IMR-90 (cell line): ENCODE results near the gene GJC2. TPM values are rescaled to one million over a fixed set of nuclear protein-coding genes. Genes with fewer than 3 reads are reported as not detected.

Experiments used
- ATAC-seq: fragments of 200-7000 bp; cut with Tn5 transposase; 2 replicates; pipeline ENCODE4 v1.9.1; 2020; ENCODE audit warnings: low read depth, mild to moderate bottlenecking, moderate library complexity
- BruUV-seq: library from RNA; stranded (reverse); fragments of 400-500 nt; replicated peaks from 2 replicates; lab custom pipeline; 2021; lab: Mats Ljungman, UMichigan
- CTCF ChIA-PET: fragments of 300-600 bp; formaldehyde crosslinking; extraction: SDS; loops from one replicate; lab custom pipeline; 2021; ENCODE audit warnings: antibody characterized with exemption; lab: Yijun Ruan, JAX
- POLR2A ChIA-PET: fragments of 300-600 bp; sonication (Branson Sonifier 250); formaldehyde crosslinking; loops from one replicate; lab custom pipeline; 2022; ENCODE audit warnings: antibody characterized with exemption; ENCODE audit not compliant: unreplicated experiment; lab: Charles Lee
- DNase-seq: peaks from one replicate; pipeline ENCODE4 v3.0.0; 2013
- H2AFZ ChIP-seq: replicated peaks from 2 replicates; pipeline ENCODE3; 2013; ENCODE audit warnings: low read length, mild to moderate bottlenecking; ENCODE audit not compliant: poor library complexity
- H2AK5ac ChIP-seq: 2 replicates; pipeline ENCODE4 v1.6.1; 2013; ENCODE audit warnings: low read depth, low read length, inconsistent platforms
- H2AK9ac ChIP-seq: replicated peaks from 2 replicates; pipeline ENCODE3; 2013; ENCODE audit warnings: mild to moderate bottlenecking, low read depth, low read length, moderate library complexity; ENCODE audit not compliant: poor library complexity
- H2BK120ac ChIP-seq: 2 replicates; pipeline ENCODE4 v1.6.1; 2013; ENCODE audit warnings: low read depth, low read length, inconsistent platforms
- H2BK15ac ChIP-seq: 3 replicates; pipeline ENCODE4 v1.6.1; 2013; ENCODE audit warnings: low read depth, low read length, inconsistent platforms
- H2BK20ac ChIP-seq: 2 replicates; pipeline ENCODE4 v1.6.1; 2013; ENCODE audit warnings: low read depth, mild to moderate bottlenecking, inconsistent platforms, low read length, moderate library complexity
- H2BK5ac ChIP-seq: 2 replicates; pipeline ENCODE4 v1.6.1; 2013; ENCODE audit warnings: mild to moderate bottlenecking, low read depth, low read length, inconsistent platforms; ENCODE audit not compliant: poor library complexity, severe bottlenecking
- H3K14ac ChIP-seq: replicated peaks from 2 replicates; pipeline ENCODE4 v1.6.1; 2013; ENCODE audit warnings: low read depth, low read length, inconsistent platforms
- H3K18ac ChIP-seq: 2 replicates; pipeline ENCODE4 v1.6.1; 2013; ENCODE audit warnings: low read depth, low read length, control low read depth
- H3K23ac ChIP-seq: 2 replicates; pipeline ENCODE4 v1.6.1; 2013; ENCODE audit warnings: low read depth, low read length, inconsistent platforms
- H3K27ac ChIP-seq: 2 replicates; pipeline ENCODE4 v1.5.1; 2013; ENCODE audit warnings: mild to moderate bottlenecking, control low read depth, low read length; ENCODE audit not compliant: insufficient read depth
- H3K27me3 ChIP-seq: 2 replicates; pipeline ENCODE4 v1.6.1; 2013; ENCODE audit warnings: low read length; ENCODE audit not compliant: control insufficient read depth, insufficient read depth
- H3K36me3 ChIP-seq: 2 replicates; pipeline ENCODE4 v1.6.1; 2013; ENCODE audit warnings: low read length, mixed read lengths; ENCODE audit not compliant: control insufficient read depth, insufficient read depth
- H3K4ac ChIP-seq: 2 replicates; pipeline ENCODE4 v1.6.1; 2013; ENCODE audit warnings: low read depth, low read length, inconsistent platforms
- H3K4me1 ChIP-seq: 2 replicates; pipeline ENCODE4 v1.6.1; 2013; ENCODE audit warnings: low read length, mixed read lengths; ENCODE audit not compliant: control insufficient read depth, insufficient read depth
- H3K4me2 ChIP-seq: 2 replicates; pipeline ENCODE4 v1.6.1; 2013; ENCODE audit warnings: low read depth, mild to moderate bottlenecking, control low read depth, low read length, moderate library complexity
- H3K4me3 ChIP-seq: 2 replicates; pipeline ENCODE4 v1.5.1; 2013; ENCODE audit warnings: low read depth, mild to moderate bottlenecking, control low read depth, low read length, moderate library complexity; ENCODE audit not compliant: insufficient read depth
- H3K56ac ChIP-seq: 2 replicates; pipeline ENCODE4 v1.6.1; 2013; ENCODE audit warnings: low read length, inconsistent platforms; ENCODE audit not compliant: insufficient read depth; ENCODE audit errors: extremely low read depth
- H3K79me1 ChIP-seq, 2 experiments: 2 replicates each; pipeline ENCODE4 v1.6.1; 2013; ENCODE audit warnings: low read length in 2 of 2, inconsistent platforms in 1 of 2, low read depth in 1 of 2
- H3K9ac ChIP-seq: 2 replicates; pipeline ENCODE4 v1.6.1; 2013; ENCODE audit warnings: low read depth, low read length, control low read depth
- H3K9me1 ChIP-seq: 2 replicates; pipeline ENCODE4 v1.6.1; 2013; ENCODE audit warnings: low read length, inconsistent platforms; ENCODE audit not compliant: insufficient read depth
- H3K9me3 ChIP-seq: 2 replicates; pipeline ENCODE4 v1.6.1; 2013; ENCODE audit warnings: low read length; ENCODE audit not compliant: control insufficient read depth, insufficient read depth
- H4K20me1 ChIP-seq: 2 replicates; pipeline ENCODE4 v1.6.1; 2013; ENCODE audit warnings: low read length, inconsistent platforms; ENCODE audit not compliant: insufficient read depth
- H4K5ac ChIP-seq: 2 replicates; pipeline ENCODE4 v1.6.1; 2013; ENCODE audit warnings: mild to moderate bottlenecking, low read depth, low read length, control low read depth
- H4K8ac ChIP-seq, 2 experiments: 2 replicates each; pipeline ENCODE4 v1.6.1; 2013; ENCODE audit warnings: low read depth in 2 of 2, low read length in 2 of 2, control low read depth in 1 of 2, inconsistent platforms in 1 of 2
- H4K91ac ChIP-seq: 2 replicates; pipeline ENCODE4 v1.6.1; 2013; ENCODE audit warnings: low read depth, low read length, inconsistent platforms; ENCODE audit not compliant: insufficient read depth
- BHLHE40 ChIP-seq: fragments of 150-350 bp; IDR thresholded peaks from 2 replicates; pipeline ENCODE4 v1.6.1; 2016; ENCODE audit warnings: mild to moderate bottlenecking, low read depth, low read length
- CEBPB ChIP-seq: IDR thresholded peaks from 2 replicates; pipeline ENCODE4 v1.6.1; 2012; ENCODE audit warnings: low read depth, low read length, improper control_type of control experiment
- CHD1 ChIP-seq: IDR thresholded peaks from 2 replicates; pipeline ENCODE4 v1.6.1; 2012; ENCODE audit warnings: low read depth, low read length, improper control_type of control experiment
- CTCF ChIP-seq: conservative IDR thresholded peaks from 2 replicates; pipeline ENCODE4 v1.5.1; 2012; ENCODE audit warnings: mild to moderate bottlenecking, low read depth, low read length, improper control_type of control experiment
- ELK1 ChIP-seq: fragments of 150-350 bp; IDR thresholded peaks from 2 replicates; pipeline ENCODE4 v1.6.1; 2016; ENCODE audit warnings: low read depth, mild to moderate bottlenecking, low read length, moderate library complexity, borderline replicate concordance
- FOS ChIP-seq: fragments of 150-350 bp; IDR thresholded peaks from 2 replicates; pipeline ENCODE4 v1.6.1; 2016; ENCODE audit warnings: low read depth, low read length
- MAFK ChIP-seq: IDR thresholded peaks from 2 replicates; pipeline ENCODE4 v1.6.1; 2012; ENCODE audit warnings: low read depth, low read length, improper control_type of control experiment
- MAZ ChIP-seq: IDR thresholded peaks from 2 replicates; pipeline ENCODE4 v1.6.1; 2012; ENCODE audit warnings: low read depth, mild to moderate bottlenecking, low read length, improper control_type of control experiment, moderate library complexity, borderline replicate concordance
- MXI1 ChIP-seq: IDR thresholded peaks from 2 replicates; pipeline ENCODE4 v1.6.1; 2012; ENCODE audit warnings: low read depth, mild to moderate bottlenecking, low read length, moderate library complexity, borderline replicate concordance
- NFE2L2 ChIP-seq: fragments of 150-350 bp; IDR thresholded peaks from 2 replicates; pipeline ENCODE4 v1.6.1; 2016; ENCODE audit warnings: low read depth, mild to moderate bottlenecking, low read length
- POLR2A ChIP-seq: IDR thresholded peaks from 2 replicates; pipeline ENCODE4 v1.6.1; 2012; ENCODE audit warnings: mild to moderate bottlenecking, low read depth, low read length
- RAD21 ChIP-seq: IDR thresholded peaks from 2 replicates; pipeline ENCODE4 v1.6.1; 2012; ENCODE audit warnings: low read length, improper control_type of control experiment
- RCOR1 ChIP-seq: IDR thresholded peaks from 2 replicates; pipeline ENCODE4 v1.6.1; 2012; ENCODE audit warnings: mild to moderate bottlenecking, low read length, improper control_type of control experiment; ENCODE audit not compliant: insufficient replicate concordance
- RFX5 ChIP-seq: IDR thresholded peaks from 2 replicates; pipeline ENCODE4 v1.8.0; 2012; ENCODE audit warnings: low read depth, mild to moderate bottlenecking, low read length, moderate library complexity
- SMC3 ChIP-seq: fragments of 150-350 bp; IDR thresholded peaks from 2 replicates; pipeline ENCODE4 v1.6.1; 2016; ENCODE audit warnings: low read depth, mild to moderate bottlenecking, antibody characterized with exemption, low read length, moderate library complexity
- USF2 ChIP-seq: fragments of 150-350 bp; IDR thresholded peaks from 2 replicates; pipeline ENCODE4 v1.6.1; 2017; ENCODE audit warnings: mild to moderate bottlenecking, antibody characterized with exemption, low read length, low read depth
- WGBS, 2 experiments: methylation state at CpG; one replicate each; pipeline versions ENCODE4 v1.1.5 to v1.1.7; 2013; ENCODE audit warnings: missing lambda C conversion rate in 2 of 2; ENCODE audit not compliant: insufficient read length in 1 of 2; ENCODE audit errors: extremely low coverage in 2 of 2; 5-methylcytosine and 5-hydroxymethylcytosine counted together
- dilution Hi-C: fragments of 300-500 bp; cut with HindIII; formaldehyde crosslinking; loops from one replicate; pipeline ENCODE4 v1.14.3; 2018; ENCODE audit warnings: low sequenced_read_pairs; ENCODE audit not compliant: unreplicated experiment
- in situ Hi-C: fragments of 300-500 bp; cut with MboI; formaldehyde crosslinking; loops from 3 replicates; pipeline ENCODE4 v1.14.3; 2019; ENCODE audit warnings: low sequenced_read_pairs, inconsistent platforms, mixed read lengths
- intact Hi-C: fragments of 100-400 bp; cut with micrococcal nuclease; formaldehyde crosslinking; loops from 2 replicates; pipeline ENCODE4 v1.10.0; 2022
- polyA plus RNA-seq, 3 experiments: library from polyadenylated mRNA; depleted of rRNA; stranded (reverse); fragments of >200 nt; gene quantifications; 2 replicates each; pipeline ENCODE4 v1.2.3, GENCODE V29; 2012; ENCODE audit warnings: low replicate concordance in 1 of 3
- total RNA-seq: library from RNA; depleted of rRNA; stranded (reverse); fragments of >200 nt; gene quantifications from 2 replicates; pipeline ENCODE4 v1.2.3, GENCODE V29; 2012

Gene GJC2
- total and polyA plus RNA-seq, 2 of the 4 experiments (the other 2 are of a cell fraction): 1.1 to 1.7 TPM

GRCh38 chr1:228110556-228110955, 39.2 kb upstream of the GJC2 start:
- CTCF ChIA-PET: interaction anchor here (1.1 kb wide), 1 partner anchor 9 kb away, joined by 3 read pairs; no protein-coding TSS in a partner anchor

More at GRCh38 chr1:228110556-228110955, 39.2 kb upstream of the GJC2 start:
- Histone ChIP-seq H3K4me1 (peaks cover 3% of the 10 kb centered on the region), H4K91ac (no peak overlapping the region), H2BK5ac (no peak overlapping the region), H2AFZ (no peak overlapping the region), H3K18ac (no peak overlapping the region), H3K14ac (no peak overlapping the region), H3K9ac (no peak overlapping the region), H2AK9ac (no peak overlapping the region), H2BK20ac (no peak overlapping the region), H3K9me1 (no peaks in the 10 kb centered on the region), H4K20me1 (no peaks in the 10 kb centered on the region), H3K23ac (no peak overlapping the region), H4K5ac (no peak overlapping the region), H2AK5ac (no peak overlapping the region), H3K4me2 (peak overlapping the region; percentile 72), H3K27me3 (no peaks in the 10 kb centered on the region), H4K8ac (no peak overlapping the region), H3K4ac (no peak overlapping the region), H2BK120ac (no peak overlapping the region), H3K56ac (no peak overlapping the region), H3K4me3 (no peak overlapping the region), H3K9me3 (no peaks in the 10 kb centered on the region), H3K79me1 (peaks cover 11 to 32% of the 10 kb centered on the region in 2 experiments; a peak in 3 of 4 replicates), H3K36me3 (peaks cover 13% of the 10 kb centered on the region), H2BK15ac (no peak overlapping the region), H3K27ac (no peak overlapping the region)
- TF ChIP-seq RFX5: no peak
- TF ChIP-seq BHLHE40: no peak
- no peak for TF ChIP-seq USF2
- no peak for TF ChIP-seq CTCF
- no peak for TF ChIP-seq ELK1
- no peak for TF ChIP-seq FOS
- TF ChIP-seq RCOR1: no peak
- TF ChIP-seq MAFK: no peak
- TF ChIP-seq CHD1: no peak
- TF ChIP-seq MAZ: no peak
- TF ChIP-seq CEBPB: no peak
- no peak for TF ChIP-seq SMC3
- TF ChIP-seq MXI1: no peak
- no peak for TF ChIP-seq NFE2L2
- TF ChIP-seq RAD21: no peak
- TF ChIP-seq POLR2A: no peak
- dilution Hi-C loops (no loop called here), in situ Hi-C loops (no loop called here), intact Hi-C loops (no loop called here)
- ATAC-seq (no peak), DNase-seq (no peak)
- POLR2A ChIA-PET: no interaction called here
- no CpG with 5 or more reads among the region's 7 CpGs for WGBS, 2 experiments
- no TSS peak for BruUV-seq
